Bone marrow (tissue), 2 donors: Measurements from ENCODE around the gene GSTM1.

Source experiments
- DNase-seq, 2 donors: peaks; one replicate each; lab custom pipeline; 2025; lab: John Stamatoyannopoulos, UW

The GSTM1 gene

GRCh38 chr1:109726728-109727373 lies 39.2 kb downstream of the GSTM1 start:
- no peak for DNase-seq

GRCh38 chr1:109728870-109729269 lies 41.3 kb downstream of the GSTM1 start:
- no peak for DNase-seq

GRCh38 chr1:109730666-109731065 lies 43.0 kb downstream of the GSTM1 start:
- DNase-seq = no peak

- DNase-seq = no peak
These were observed 44.8 kb downstream of the GSTM1 start for GRCh38 chr1:109732390-109732881.

- no peak for DNase-seq
These were observed 45.7 kb downstream of the GSTM1 start for GRCh38 chr1:109733236-109733870.

- peak; percentile 48 to 53 for DNase-seq
These were observed 52.4 kb downstream of the GSTM1 start for GRCh38 chr1:109739738-109740614.

GRCh38 chr1:109740615-109741373 lies 53.2 kb downstream of the GSTM1 start, which contains the start of gene GSTM3:
TSS of gene GSTM3 (minus strand) at chr1:109741038. CDS start at chr1:109740287, 751 bp downstream.
- DNase-seq = no peak
